Smooth muscle cell of the brain vasculature (primary cell): Measurements from ENCODE around the gene EDRF1.
"Not testable (repeated sequence)": the region's sequence is repeated elsewhere in the genome, so short reads cannot be mapped to it uniquely, and the experiment has no call there.

Source experiments
- DNase-seq: peaks from one replicate; pipeline ENCODE4 v3.0.0-alpha.2; 2012; ENCODE audit warnings: low read depth, low spot score

EDRF1 gene

DNA sequence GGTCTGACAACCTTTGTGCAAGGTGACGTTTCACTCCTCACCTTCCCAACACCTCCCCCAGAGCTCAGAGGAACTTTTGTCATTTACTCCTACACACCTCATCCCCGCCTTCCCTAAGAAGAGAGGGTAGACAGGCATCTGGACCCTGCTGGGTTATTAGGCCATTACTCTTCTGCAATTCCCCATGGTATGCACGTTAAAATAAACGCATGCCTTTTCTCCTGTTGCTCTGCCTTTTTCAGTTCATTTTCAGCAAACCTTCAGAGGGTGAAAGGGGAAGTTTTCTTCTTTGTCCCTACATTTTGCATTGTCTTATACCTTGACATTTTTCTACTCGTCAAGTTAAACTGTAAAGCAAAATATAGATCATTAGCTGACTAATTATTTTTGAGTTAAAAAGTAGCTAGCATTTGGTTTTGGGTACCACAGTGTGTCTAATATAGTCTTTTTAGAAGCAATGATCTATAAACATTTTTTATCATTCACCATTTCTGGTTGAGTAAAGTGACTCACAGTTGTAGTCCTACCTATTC, 10.5 kb upstream of the EDRF1 start:
- no peak for DNase-seq

DNA sequence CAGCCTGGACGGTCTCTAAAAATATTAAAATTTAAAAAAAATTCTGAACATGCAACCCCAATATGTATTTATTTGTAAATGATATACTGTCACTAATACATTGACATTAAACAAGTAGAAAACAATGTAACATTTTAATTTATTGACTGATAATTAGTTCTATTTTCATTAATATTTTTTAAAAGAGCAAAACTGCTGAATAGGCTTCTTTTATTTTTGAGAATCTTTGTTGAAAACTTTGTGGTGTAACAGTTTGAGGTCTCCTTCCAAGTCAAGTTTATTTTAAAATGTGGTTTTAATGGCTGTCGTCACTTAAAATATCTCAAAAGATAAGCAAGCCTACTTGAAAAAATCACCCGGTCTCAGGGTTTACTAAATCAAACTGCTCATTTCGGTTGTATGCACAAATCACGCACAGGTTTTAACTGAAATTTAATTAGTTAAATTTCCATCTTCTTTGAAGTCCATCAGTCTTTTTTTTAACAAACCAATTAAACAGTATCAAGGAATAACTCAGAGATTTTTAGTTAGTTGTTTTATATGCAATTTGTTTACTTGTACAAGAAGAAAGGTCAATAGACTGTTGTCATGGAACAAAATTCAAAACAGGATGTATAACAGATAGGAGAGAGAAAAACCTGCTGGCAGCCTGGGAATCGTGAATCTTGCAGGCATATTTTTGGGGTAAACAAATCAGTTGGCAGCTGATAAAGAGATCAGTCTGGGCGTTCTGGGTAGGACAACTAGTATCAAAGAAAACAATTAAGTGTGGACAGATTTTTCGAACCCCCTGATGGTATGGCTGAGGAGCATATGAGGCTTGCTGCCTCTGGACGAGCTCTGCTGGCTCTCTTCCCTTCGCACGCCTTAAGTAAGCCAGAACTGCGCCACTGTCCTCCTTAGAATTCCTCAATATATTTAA, 9.7 kb upstream of the EDRF1 start:
- no peak for DNase-seq

DNA sequence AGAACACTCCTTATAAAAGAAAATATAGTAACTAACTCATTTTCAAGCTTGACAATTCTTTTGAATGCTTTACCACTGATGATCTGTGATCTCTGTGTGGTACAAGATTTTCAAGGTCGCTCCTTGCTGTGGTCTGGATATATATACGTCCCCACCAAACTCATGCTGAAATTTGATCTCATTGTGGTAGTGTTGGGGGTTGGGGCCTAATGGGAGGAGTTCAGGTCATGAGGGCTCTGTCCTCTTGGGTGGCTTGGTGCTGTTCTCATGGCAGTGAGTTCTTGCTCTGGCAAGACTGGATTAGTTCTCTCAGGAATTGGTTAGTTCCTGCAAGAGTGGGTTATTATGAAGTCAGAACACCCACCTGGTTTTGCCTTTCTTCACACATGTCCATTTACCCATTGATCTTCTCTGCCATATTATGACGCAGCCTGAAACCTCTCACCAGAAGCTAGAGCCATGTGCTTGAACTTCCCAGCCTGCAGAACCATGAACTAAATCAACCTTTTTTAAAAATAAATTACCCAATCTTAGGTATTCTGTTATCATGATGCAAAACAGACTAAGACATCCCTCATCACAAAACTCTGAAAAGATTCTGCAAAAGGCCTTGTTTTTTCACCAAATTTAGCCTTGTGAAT, 8.3 kb upstream of the EDRF1 start:
- no peak for DNase-seq

DNA sequence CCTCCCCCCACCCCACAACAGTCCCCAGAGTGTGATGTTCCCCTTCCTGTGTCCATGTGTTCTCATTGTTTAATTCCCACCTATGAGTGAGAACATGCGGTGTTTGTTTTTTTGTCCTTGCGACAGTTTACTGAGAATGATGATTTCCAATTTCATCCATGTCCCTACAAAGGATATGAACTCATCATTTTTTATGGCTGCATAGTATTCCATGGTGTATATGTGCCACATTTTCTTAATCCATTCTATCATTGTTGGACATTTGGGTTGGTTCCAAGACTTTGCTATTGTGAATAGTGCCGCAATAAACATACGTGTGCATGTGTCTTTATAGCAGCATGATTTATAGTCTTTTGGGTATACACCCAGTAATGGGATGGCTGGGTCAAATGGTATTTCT, 4.8 kb upstream of the EDRF1 start:
- not testable (repeated sequence) for DNase-seq

DNA sequence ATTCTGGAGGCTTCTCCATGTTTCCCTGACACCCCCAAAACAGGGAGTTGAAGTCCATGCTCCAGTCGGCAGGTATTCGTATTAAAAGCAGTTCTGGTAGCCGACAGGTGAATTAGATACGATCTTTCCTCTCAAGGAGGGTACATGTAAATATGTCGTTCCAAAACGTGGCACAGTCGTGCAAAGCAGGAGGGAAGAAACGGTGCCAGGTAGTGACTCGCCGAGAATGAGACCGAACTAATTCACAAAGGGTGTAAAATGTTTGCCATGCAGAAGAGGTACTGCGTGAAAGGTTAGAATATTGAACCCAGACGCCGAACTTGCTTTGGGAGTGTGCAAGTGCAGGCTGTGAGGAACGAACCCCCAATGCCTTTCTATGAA, 483 bp downstream of the EDRF1 start:
- DNase-seq: no peak

DNA sequence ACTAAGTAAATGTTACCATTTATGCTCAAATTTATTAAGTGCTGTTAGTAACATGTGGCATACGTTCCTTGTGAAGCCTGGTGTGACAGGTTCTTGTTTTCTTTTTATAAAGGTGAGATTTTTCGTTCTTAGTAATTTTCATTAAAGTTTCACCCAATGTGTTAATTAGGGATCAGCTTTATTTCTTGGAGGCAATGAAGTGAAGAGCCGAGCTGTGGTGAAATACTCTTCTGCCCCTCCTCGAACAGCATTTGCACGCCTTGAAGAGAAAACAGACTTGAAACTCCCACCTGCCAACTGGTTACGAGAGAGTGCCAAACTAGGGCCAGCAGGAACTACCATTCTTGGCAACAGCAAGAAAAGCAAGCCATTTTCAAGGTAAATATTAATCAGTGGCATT, 1.5 kb downstream of the EDRF1 start:
- DNase-seq: no peak

DNA sequence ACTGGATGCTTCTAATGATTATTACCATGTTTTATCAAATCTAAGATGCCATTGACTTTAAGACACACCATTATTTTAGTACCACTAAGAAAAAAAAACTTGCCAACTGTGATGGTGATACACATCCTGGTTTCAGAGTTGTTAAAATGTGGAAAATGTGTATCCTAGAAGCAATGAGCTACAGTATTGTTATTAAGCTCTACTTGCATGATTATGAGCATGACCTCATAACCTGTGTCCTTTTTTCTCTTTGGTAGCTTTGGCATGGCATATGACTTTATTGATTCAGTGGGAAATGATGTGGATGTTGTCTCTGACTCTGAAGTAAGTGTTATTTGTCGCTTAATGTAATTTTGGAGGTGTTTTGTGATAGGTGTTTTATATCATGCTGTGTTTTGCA, 3.3 kb downstream of the EDRF1 start:
- DNase-seq: no peak

DNA sequence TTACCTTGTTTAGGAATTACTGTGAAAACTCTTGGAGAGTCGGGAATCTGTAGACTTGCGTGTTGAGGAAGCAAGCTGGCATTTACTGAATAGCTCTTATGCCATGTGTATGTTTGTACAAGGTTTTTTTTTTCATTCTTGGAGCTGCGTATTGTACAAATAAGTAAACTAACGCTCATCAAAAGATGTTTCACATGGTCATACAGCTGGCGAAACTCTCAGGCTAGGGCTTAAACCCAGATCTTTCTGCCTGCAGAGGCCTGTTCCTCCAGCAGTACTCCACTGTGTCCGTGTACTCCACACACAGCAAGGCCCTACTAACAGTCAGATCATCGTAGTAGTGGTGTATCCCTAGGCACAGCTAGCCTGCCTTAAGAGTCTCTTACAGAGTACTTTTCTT, 7.4 kb downstream of the EDRF1 start:
- no peak for DNase-seq

DNA sequence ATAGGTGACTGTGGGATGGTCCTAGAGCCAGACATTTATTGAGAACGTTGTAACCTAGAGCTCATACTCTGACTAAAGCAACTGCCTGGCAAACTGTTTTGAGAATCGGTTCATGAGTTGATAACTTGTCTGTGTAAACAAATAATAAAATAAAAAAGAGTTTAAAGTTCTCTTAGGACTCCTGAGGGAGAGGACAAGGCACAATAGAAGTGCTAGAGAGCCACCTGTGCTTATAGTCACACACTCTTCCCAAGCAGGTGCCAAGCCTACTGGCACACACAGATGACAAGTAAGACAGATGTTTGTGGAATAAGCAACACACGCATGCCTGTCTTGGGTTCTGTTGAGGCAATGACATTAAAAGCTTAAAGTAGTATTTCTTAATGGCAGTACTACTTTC, 7.9 kb downstream of the EDRF1 start:
- no peak for DNase-seq

DNA sequence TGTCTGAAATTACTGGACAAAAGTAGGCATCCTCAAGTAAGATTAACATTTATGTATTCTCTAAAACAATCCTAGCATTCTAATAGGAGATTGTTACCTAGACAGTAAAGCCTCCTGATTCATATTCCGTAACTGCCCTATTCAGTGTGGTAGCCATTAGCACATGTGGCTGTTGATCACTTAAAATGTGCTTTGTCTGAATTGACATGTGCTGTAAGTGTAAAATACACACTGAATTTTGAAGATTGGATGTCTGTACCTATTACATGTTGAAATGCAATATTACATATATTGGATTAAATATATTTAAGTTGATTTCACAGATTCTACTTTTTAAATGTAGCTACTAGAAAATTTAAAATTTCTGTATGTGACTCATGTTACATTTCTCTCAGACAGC, 14.6 kb downstream of the EDRF1 start:
- no peak for DNase-seq

DNA sequence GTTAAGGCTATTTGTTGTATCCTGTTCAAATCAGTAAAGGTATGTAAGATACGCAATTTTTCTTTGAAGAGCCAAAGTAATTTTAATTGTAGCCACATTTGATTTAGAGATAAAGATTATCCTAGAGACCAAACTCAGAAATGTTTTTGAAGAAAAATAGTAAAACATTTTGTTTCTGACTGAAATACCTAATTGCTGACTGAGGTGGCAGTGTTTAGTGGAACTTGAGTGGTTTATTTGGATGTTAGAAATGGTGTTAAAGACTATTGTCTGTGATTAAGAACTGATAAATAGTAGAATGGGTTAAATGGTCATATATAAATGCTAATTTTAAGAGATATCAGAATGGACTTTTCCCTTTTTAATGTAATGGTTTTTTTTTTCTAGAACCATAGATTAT, 15.3 kb downstream of the EDRF1 start:
- DNase-seq: no peak

DNA sequence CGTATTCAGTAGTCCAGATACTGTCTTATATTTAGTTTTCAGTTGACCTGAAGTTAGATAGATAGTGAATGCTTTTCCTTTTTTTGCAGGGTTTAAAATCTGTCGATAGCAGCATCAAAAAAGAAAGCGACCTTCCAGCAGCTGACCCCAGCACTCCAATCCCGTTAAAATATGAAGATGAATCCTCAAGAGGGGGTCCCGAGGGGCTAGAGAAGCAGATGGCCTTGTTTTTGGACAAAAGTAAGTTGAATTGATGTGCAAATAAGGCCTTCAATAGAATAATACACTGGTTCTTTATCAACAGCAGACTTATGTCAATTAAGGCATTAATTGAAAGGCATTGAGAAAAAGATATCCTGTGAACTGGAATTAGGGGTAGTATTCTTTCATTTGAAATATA, 18.7 kb downstream of the EDRF1 start:
- no peak for DNase-seq

DNA sequence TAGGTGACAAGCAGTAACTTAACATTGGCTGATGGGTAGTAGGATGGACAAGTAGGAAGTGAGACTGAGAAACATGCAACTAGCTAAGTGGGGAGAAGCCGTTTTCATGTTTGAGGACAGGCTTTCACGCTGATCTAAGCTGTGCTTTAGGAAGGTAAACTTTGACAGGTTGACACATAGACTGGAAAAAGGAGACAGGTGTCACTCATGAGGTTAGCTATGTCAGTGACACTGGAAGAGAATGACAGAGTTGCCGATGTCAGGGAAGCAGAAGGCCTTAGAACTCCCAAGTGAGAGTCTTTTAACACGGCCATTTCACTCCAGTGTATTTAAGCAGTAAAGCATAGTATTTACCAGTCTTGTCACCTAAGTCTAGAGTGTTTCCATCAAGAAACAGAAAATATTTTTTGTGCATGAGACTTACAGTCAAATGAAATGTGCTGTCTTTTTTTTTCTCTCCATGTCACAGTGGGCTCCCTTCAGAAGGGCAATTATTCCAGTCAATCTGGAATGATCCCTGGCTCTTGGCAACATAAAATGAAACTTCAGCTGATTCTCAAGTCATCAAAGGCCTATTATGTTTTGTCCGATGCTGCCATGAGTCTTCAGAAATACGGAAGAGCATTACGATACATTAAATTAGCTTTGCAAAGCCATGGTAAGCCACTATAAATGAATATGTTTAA, 20.6 kb downstream of the EDRF1 start:
- DNase-seq: no peak

DNA sequence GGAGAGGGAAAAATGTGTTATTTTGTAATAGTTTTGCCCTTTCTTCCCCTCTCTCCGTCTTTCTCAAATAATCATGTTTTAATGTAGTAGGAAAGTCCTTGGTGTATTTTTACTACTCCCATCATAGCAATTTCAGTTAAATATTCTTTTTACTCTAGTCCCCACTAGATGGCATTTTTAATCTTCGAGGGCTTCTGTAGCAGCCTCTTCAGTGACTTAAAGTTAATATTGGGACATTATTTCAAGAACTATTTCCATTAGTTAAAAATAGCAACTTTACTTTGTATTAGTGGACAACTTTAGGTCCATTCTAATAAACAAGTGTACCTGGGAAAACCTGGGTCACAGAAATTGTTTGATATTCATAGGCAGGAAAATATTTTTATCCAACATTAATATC, 23.0 kb downstream of the EDRF1 start:
- no peak for DNase-seq

DNA sequence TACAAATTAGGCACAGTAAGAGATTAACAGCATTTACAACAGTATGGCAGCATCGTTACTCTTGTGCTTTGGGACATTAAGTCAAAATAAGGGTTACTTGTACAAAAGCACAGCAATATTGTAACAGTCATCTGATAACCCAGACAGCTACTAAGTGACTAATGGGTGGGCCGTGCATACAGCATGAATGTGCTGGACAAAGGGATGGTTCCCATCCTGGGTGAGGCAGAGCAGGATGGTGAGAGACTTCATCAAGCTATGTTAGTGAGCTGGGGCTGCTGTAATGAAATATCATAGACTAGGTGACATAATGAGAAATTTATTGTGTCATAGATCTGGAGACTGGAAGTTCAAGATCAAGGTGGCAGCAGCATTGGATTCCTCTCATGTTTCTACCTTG, 25.4 kb downstream of the EDRF1 start:
- DNase-seq: no peak

DNA sequence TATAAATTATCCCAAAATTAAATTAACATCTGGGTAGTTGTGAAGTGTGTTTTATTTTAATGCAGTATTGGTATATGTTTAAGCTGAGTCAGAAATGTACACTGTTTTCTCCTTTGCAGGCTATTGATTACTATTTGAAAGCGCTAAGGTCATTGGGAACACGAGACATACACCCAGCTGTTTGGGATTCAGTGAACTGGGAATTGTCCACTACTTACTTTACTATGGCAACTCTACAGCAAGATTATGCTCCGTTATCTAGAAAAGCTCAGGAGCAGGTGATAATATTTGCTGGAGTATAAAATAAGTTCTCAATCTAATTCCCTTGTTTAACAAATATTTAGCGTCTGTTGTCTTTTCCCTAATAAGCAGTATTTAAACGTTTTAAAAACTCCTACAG, 27.9 kb downstream of the EDRF1 start:
- no peak for DNase-seq

DNA sequence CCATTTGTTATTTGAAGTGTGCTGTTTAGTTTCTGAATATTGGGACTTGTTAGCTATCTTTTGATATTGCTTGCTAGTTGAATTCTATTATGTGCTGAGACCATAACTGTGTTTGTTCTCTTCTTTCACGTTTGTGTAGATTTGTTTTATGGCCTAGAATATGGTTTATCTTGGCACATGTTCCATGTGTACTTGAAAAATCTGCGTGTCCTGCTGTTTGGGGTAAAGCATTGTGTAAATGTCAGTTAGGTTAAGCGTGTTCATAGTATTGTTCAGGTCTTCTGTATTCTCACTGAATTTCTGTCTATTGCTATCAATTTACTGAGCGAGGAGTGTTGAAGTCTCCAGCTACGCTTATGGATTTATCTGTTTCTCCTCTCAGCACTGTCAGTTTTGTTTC, 36.7 kb downstream of the EDRF1 start:
- DNase-seq: no peak

DNA sequence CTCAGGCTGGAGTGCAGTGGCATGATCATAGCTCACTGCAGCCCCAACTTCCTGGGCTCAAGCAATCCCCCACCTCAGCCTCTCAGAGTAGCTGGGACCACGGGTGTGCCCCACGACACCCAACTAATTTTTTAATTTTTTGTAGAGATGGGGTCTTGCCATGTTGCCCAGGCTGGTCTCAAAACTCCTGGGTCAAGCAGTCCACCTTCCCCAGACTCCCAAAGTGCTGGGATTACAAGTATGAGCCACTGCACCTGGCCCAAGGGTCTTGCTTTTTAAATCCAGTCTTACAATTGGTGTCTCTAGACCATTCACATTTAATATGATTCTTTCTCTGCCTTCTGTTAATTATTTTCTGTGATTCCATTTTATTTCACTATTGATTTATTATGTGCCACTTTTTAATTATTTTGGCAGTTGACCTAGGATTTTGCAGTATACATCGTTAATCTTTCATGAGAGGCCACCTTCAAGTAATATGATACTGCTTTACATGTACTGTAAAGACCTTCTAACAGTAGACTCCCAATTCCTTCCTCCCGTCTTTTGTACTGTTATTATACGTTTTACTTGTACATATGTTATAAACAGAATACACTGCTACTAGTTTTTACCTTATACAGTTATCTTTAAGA, 37.5 kb downstream of the EDRF1 start:
- DNase-seq: no peak

DNA sequence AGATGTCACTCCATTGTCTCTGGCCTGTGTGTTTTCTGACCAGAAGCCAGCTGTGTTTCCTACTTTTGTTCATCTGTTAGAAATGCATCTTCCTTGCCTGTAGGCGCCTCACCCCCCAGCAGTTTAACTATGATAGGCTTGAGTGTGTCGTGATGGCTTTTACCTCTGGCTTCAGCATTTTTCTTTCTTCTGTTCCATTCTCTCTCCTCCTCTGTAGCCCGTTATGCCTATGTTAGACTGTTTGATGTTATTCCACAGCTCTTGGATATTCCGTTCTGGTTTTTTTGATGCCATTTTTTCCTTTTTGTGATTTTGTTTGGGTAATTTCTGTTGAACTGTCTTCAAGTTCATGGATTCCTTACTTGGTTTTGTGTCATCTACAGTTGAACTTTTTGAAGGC, 38.2 kb downstream of the EDRF1 start:
- DNase-seq: no peak

DNA sequence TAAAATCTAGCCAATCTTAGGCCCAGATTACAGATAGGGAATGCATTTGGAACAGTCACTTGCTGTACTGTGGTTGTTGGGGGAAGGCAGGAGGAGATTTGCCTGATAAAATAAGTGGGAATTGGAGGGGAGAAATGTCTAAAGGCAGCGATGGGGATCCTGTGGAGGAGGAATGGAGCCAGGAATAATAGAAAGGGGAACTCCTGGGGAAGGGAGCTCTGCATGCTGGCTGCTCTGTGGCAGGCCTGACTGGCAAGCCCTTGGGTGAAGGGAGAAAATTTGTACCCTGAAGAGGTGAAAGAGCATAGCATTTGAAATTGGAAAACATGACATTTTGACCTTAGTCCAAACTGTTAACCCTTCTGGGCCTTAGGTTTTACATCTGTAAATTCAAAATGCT, 42.5 kb downstream of the EDRF1 start:
- no peak for DNase-seq

DNA sequence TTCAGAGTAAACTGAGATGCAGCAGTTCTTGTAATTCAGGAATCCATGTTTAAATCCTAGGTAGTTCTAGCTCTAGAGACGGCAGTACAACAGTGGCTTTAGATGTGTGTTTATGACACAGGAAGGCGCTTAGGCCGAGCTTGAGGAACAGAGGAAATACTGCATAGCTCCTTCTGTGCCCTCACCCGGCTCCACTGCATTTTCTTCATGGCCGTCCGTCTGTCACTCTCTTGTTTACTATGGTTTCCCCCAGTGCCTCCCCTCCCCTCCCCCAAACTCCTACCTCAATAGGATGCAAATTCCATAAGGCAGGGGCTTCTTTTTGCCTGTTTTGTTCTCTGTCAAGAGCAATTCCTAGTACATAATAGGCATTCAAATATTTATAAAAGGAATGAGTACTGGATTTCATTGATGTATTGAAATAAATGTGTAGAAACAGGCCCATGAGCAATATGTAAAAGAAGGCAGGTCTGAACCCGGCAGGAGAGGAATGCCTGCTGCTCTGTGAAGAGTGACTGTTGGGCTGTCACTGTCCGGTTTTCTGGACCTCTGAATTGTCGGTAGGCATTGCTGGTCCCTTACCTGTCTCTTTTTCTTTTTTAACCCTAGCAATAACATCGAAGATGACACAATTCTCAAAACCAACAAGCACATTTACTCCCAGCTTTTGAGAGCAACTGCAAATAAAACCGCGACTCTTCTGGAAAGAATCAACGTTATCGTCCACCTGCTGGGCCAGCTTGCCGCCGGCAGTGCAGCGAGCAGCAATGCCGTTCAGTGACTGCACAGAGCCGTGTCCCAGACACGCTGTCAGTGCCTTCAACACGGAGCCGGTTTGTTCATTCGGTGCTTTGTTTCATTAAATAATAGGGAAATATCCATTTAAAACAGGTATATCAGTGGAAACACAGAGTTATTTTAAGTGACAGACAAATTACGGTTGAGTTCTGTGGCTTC, 43.5 kb downstream of the EDRF1 start:
- no peak for DNase-seq
